CD4-positive, alpha-beta T cell treated with Interleukin-17A for 1 hour (primary cell): Measurements from ENCODE around the gene TEKT3.

Experiments
- DNase-seq: peaks from one replicate; pipeline ENCODE4 v3.0.0-alpha.2; 2020

Gene TEKT3

DNA sequence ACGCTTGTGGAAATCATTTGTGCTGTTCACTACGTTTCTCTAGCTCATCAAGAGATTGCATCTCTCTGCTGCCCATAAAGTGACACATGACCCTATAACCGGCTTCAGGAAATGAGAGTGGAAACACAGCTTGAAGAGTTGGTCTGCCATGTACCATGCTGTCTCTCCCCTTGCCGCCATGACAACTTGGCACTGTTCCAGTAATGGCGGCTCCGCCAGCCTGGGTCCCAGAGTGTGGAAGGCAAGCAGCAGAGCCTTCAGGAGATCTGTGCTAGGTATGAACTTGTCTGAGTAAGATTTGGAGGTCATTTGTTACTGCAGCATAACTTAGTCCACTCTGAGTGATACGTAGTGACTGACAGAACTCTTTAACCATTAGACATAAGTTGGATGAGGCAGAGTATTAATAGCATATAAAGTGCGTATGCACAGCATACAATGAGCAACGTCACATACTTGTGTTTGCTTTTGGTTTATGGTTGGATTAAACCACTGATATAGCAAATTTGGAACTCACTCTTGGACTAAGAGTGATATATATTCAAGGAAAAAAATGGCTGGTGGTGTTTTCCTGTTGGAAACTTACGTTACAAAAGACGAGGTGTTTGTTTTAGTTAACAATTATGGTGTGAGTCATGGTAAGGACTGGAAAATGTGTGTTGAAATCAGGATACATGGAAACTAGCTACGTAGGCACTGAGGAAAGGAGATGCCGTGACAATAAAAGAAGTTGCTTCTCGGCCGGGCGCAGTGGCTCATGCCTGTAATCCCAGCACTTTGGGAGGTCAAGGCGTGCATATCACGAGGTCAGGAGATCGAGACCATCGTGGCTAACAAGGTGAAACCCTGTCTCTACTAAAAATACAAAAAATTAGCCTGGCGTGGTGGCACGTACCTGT, 51.9 kb downstream of the TEKT3 start:
- DNase-seq: no peak

DNA sequence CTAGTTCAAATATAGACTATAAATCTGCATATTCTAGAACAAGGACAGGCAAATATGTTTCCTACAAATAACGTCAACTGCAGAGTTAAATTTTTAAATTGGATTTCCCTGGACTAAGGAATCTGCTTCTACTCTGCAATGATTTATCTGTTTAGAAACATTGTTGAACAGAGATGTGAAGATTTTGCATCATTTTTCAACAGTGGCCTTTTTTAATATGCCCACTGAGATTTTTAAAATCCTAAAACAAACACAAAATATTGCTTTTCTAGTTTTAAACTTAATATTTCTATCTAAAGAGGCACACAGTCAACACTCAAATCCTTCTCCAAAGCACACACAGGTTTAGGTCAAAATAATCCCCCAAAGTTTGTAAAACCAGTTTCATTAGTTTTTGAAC, 52.5 kb downstream of the TEKT3 start:
- DNase-seq: no peak

GRCh38 chr17:15287538-15288267, 53.7 kb downstream of the TEKT3 start:
- no peak for DNase-seq

DNA sequence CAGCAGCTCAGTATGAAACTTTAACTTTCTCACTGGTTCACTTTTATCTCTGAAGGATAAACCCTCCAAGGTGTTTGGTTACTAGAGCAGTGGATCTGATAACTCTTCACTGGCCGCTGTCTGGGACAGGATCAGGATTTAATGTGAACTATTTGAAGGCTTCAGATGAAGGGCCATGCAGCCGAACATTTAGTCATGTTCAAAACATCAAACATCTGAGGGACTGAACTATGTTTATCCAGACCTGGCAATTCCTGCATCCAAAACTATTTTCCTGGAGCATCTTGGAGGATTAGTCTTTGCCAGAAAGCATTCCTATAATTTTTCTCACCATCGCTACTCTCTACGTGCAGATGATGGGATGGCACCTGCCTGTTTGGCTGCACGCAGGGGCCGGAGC, 55.9 kb downstream of the TEKT3 start:
- DNase-seq: no peak

- DNase-seq: no peak
Observed at GRCh38 chr17:15284537-15284936, 56.9 kb downstream of the TEKT3 start.

GRCh38 chr17:15284107-15284506, 57.3 kb downstream of the TEKT3 start:
- DNase-seq: no peak

DNA sequence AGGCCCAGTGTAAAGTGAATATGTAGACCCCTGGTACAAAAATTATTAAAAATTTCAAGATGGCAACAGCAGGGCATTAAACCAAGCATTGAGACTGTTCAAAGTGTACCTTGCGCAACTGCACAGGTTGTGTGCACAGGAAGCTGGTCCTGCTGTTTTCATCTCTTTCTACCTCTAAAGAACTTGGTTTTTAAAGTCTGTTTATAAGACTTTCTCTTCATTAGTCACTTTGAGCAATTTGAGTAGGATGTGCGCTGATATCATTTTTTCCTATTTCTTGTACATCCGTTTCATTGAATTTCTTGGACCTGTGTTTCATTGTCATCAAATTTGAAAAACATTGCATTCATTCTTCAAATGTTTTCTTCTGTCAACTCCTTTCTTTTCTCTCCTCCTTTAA, 59.5 kb downstream of the TEKT3 start:
- no peak for DNase-seq

GRCh38 chr17:15278924-15279477, 62.4 kb downstream of the TEKT3 start:
- no peak for DNase-seq

DNA sequence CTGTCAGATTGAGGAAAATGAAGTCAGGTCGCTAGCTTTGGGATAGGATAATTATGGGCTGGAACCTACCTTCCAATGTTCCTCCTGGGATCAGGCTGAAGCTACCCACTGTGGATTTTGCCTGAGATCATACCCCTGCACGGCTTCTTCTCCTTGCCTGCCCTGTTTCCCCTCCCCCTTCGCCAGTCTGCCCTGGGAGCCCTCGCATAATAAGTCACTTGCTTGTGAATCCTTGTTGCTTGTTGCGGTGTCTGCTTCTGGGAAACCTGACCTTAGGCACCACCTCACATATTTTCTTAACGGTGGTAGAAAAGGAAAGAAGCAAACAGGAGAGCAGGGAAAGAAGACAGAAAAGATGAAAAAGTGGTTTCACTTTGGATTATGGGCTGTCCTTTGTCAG, 63.0 kb downstream of the TEKT3 start:
- DNase-seq: no peak

DNA sequence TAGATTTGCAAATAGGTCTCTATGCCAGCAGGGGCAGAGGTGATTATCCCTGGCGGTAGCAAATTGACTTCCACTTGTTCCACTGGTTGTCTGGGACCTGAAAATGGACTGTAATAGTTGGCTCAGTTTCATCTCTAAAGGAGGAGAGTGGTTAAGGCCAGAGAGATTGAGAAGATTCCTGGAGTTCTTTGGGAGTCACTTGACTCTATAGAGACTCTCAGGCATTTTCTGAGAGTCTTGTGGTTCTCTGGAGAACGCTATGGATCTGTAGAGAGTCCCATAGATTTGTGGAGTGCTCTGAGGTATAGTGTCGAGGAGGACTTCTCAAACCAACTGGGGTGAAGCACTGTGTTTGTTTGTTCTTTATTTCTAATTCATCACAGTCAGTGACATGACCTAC, 67.4 kb downstream of the TEKT3 start:
- DNase-seq: no peak

DNA sequence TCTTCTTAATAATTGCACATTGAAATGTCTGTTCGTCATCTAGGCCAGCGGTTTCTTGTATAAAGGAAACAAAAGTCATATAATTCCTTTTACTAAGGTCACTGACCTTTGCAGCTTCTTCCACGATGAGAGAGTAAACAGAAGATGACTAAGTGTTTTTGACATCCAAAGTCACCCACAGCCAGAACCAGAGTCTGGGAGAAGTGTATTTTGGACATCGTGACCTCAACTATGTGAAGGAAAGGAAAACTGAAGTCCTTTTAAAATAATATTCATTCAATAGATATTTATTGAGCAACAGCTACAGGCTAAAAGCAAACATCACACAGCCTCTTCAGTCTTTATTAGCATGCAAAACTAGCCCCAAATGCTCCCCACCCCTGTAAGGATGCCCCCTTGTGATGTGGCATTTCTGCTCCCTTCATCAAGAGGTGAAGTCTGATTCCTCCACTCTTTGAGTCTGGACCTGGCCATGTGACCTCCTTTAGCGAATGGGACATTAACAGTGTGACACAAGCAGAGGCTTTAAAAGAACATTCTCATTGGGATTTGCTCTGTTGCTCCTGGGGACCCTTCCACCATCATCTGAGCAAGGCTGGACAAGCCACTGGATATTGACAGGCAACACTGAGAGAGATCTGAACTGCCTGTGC, 68.1 kb downstream of the TEKT3 start:
- DNase-seq: no peak

- no peak for DNase-seq
Observed at GRCh38 chr17:15271741-15272140, 69.7 kb downstream of the TEKT3 start.

- DNase-seq: no peak
Observed at GRCh38 chr17:15270628-15271381, 70.6 kb downstream of the TEKT3 start.

DNA sequence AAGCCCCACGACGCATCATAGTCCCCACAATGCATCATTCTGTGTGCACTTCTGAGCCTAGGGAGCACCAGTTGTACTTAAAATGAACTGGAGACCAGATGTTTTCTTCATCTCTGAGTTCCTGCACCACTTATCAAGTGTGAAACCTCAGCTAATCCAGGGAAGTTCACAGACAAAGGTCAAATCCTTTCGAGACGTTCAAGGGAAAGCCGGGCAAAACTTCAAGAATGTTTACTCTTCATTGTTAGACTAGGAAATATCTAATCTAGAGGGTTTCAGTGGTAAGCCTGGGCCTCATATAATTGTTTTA, 71.7 kb downstream of the TEKT3 start:
- DNase-seq: no peak

DNA sequence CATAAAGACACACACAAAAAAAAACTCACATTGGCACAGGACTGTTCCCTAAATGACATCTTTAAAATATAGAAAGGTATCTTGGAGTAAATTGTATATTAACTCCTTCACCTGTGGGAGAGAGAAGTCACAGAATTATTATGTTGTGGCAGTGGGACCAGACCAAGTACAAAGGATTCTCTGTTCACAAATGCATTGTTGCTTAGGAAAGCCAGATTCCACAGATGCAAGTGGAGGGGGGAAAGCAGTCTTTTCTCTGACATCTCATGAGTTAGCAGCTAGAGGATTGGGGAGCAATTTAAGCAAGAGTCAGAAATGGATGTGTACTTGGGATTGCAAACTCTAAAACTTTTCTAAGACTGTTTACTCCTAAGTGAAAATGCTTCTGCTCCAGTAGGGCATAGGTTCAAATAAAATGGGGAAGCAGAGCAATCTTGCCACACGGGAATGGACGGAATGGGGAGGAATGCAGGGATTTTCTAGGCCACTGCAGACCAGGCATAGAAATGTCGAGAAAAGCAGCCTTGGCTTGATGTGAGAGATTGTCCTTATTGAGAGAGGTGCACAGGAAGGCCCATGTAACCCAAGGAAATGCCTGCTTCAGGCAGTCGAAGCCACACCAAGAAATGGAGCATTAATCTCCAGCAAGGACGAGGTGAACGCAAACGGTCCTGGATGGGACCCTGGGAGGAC, 72.2 kb downstream of the TEKT3 start:
- no peak for DNase-seq

- no peak for DNase-seq
Observed at GRCh38 chr17:15268461-15268860, 72.9 kb downstream of the TEKT3 start.

DNA sequence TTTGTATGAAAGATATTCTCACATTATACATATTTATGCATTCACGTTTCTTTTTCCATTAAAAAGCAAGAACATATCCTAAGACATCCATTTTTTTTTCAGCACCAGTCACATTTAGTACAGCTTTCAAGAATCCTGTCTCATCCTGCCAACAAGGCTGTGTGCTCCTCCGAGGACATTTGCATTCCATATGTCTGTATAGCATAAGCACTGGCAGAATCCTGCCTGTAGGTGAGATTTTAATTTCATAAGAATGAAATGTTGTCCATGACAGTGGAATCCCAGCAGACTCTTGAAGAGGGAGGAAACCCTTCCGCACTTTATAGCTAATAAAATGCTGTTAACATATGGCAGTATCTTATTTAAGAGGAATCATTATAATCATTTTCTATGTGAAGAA, 73.4 kb downstream of the TEKT3 start:
- no peak for DNase-seq

- DNase-seq: no peak
Observed at GRCh38 chr17:15266325-15267125, 74.9 kb downstream of the TEKT3 start.

GRCh38 chr17:15265131-15265530, 76.3 kb downstream of the TEKT3 start, which contains the start of gene PMP22:
TSS of gene PMP22 (minus strand) at chr17:15265326. CDS start at chr17:15260727, 4,599 bp downstream.
- no peak for DNase-seq

GRCh38 chr17:15264542-15264941, 76.9 kb downstream of the TEKT3 start:
- DNase-seq: no peak

- DNase-seq: no peak
Observed at GRCh38 chr17:15263680-15264079, 77.7 kb downstream of the TEKT3 start.
